GM10847 (cell line): ENCODE measurements around the gene LRRC15.

Experiments
- POLR2A ChIP-seq: IDR thresholded peaks from 2 replicates; pipeline ENCODE4 v1.6.1; 2011; ENCODE audit not compliant: insufficient read length; ENCODE audit errors: extremely low read depth

LRRC15 gene

DNA sequence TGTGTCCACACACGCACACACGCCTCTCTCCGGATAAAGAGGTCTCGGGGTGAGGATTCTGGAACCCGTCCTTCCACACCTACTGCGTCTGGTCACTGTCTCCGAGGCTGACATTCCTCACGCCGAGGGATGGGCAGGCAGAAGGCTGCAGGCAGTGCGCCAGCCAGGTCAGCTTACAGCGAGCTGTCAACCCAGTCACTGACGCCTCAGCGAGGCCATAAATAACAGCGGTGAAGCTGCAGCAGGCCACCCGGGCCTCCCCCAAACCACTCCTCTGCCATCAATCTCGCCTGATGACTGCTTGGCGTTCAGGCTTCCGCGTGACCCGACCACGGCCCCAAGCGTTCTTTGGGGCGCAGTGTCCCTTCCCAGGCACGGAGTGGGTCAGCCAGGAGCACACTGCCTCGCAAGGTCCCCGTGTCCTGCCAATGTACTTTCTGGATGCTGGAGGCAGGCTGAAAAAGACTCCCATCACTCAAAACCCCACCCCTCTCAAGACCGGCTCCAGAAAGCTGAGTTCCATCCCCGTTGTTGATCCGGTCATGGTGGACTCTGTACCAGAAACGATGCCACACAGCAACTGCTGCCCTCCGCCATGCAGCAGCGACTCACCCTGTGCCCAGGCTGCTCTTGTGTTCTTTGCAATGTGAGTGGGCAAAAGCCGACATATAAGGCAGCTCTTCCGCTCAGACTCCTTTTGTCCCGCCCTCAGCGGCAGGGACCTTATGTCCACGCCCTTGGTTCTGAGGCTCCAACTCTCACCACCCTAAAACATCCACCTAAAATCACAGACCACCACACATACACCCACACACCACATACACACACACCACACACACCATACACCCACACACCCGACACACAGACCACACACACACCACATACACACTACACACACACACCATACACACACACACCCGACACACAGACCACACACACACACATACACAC is 45.5 kb downstream of the LRRC15 start:
- no peak for TF ChIP-seq POLR2A

DNA sequence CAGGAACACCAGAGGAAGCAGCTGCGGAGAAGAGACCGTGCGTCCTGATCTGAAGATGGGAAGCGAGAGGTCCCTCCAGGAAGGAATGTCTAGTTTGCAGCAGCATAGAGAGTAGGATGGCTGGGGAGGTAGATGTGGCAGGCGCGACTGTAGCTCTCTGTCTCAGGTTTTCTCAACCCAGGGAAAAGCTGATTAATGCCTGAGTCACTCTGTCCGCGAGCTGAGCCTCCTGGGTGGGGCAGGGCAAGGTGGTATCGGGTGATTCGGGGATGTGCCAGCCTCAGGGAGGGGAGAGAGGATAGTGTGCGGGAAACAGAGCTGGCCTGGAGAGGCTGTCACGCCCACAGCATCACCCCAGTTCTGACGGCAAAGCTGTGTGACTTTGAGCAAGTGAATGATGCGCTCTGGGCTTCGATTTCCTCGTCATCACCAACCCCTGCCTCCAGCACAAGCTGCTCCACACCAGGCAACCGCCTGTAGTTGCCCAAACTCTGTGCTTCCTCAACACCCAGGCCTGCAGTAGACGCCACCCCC is 46.8 kb downstream of the LRRC15 start:
- TF ChIP-seq POLR2A, result no peak

DNA sequence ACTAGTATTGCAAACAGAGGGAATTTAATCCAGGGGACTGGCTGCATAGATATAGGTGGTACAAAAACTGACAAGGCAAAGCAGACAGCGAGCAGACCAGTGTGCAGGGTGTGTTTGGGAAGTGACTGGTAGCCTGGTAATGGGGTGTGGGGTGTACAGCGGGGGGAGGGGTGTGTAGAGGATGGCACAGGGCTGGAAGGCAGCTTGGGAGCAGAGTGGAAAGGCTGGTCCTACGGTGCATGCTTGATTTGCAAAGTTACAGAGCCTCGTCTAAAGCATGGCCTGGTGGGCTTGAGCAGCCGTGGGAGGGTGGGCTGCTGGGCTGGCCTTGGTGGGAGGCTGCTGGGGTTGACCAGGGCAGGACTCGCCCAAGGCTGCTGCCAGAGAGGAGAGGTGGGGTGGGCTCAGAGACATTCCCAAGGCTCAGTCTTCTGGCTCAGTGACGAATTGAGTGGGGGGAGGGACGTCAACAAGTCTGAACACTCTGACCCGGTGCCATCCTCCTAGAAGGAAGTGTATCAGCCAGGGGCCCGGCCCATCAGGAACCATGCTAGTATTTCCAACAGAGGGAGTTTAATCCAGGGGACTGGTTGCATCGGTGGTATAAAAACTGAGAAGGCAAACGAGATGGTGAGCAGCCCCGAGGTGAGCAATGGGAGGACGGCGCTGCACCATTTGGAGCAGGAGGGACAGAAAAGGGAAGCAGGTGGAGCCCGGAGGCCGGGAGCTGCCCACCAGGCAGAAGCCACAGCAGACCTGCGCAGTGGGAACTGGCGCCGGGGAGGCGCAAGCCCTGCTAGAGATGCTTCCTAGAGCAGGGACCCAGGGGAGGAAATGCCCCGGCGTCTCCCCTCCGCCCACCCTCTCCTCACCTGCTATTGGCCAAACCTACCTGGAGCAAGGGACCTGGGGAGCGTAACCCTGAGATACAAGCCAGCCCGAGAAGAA is 47.6 kb downstream of the LRRC15 start:
- TF ChIP-seq POLR2A, result no peak

- TF ChIP-seq POLR2A, result no peak
Measured at GRCh38 chr3:194320744-194321243, 48.7 kb downstream of the LRRC15 start.

DNA sequence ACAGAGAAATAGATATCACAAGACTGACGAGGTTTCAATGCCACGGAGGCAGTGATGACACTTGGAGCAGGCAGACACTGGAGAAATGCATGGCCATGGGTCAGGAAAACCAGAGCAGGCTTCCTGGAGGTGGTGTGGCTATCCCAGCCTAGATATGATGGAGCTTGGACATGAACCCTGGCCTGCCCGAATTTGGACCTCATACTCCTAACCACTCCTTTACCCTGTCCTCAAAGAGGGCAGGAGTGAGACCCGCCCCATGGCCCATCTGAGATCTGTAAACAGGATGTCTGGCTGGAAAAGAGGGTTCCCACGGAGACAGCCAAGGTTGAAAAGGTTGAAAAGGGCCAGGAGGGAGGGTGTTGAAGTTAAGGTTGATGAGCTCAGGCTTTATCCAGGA is 49.4 kb downstream of the LRRC15 start:
- no peak for TF ChIP-seq POLR2A

GRCh38 chr3:194318511-194319161 is 50.9 kb downstream of the LRRC15 start:
- TF ChIP-seq POLR2A, result no peak

DNA sequence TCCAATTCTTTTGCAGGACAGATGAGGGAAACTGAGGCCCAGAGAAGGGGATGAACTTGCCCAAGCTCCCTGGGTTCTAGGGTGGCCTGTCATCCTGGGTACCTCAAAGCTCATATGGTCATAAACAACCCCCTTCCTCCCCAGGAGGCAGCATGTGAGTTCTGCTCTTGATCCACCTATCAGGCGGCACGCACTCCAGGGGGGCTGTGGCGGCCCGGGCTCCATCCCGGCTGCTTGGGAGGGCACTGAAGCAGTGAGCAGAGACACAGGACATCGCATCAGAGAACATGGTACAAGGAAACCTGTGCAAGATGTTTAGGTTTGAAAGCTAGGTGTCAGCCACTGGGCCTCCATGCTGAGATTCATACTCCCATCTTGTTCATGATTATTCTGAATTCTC is 52.6 kb downstream of the LRRC15 start:
- TF ChIP-seq POLR2A, result no peak

DNA sequence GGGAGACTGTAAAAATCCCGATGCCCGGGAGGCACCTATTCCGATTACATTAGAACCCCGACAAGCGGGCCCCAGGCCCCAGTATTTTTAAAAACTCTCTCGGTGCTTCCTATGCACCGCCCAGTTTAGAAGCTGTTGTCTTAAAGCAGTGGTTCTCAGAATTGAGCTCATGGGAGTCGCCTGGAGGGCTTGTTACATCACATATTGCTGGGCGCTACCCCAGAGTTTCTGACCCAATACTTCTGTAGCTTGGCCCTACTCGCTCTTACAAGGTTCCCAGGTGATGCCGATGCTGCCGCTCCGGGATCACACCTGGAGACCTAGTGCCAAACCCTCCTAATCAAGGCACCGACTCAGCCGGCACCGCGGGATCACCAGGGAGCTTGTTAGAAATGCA is 53.6 kb downstream of the LRRC15 start:
- TF ChIP-seq POLR2A, result no peak

GRCh38 chr3:194315088-194315964 is 54.2 kb downstream of the LRRC15 start:
- TF ChIP-seq POLR2A, result no peak

- no peak for TF ChIP-seq POLR2A
Measured at GRCh38 chr3:194314388-194315068, 55.0 kb downstream of the LRRC15 start.

DNA sequence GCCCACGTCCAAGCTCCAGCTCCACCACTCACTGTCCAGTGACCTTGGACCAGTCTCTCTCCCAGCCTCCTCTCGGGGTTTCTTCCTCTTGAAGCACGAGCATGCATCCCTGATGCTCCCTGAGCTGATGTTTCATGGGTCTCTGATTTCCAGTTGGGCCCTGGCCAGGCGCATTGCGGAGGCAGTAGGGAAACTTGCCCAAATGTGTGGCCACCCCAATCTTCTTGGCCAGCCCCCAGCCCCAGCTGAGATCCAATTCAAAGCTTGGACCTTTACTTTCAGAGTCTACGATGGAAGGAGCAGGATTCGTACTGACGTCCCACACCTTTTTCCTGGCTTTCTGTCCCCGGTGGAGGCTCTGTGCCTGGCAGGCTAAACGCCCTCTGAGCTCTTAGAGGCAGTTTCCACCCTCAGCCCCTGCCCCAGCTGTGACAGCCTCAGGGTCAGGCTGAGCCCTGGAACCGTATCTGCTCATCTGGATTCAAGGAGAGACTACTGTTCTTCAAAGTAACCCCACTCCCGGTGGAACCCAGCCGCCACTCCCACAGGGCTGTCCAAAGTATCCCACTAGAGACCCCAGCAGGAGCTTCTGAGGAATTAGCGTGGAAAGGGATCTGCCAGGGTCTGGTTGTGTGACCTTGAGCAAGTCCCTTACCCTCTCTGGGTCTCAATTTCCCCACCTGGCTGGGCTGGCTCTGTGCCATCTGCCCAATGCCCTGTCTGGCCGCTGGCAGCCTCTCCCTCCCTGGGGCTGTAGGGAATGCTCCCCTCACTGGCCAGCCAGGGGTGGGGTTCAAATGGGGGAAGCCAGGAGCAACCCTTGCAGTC is 55.8 kb downstream of the LRRC15 start:
- TF ChIP-seq POLR2A, result no peak

GRCh38 chr3:194312743-194313281 is 56.7 kb downstream of the LRRC15 start:
- no peak for TF ChIP-seq POLR2A
